ENCODE measurements around the gene PISD.
A peak's percentile ranks its signal among the peaks of the same experiment; 100 is the strongest.

The PISD gene

GRCh38 chr22:31652088-31652487 lies 9.9 kb downstream of the PISD start:
- H3K4me3 ChIP-seq (ENCODE audit: low read depth, low read length), result no peak overlapping the region
- H3K4me1 ChIP-seq (ENCODE audit: control insufficient read depth, insufficient read depth, low read length), result peaks cover 11% of the 10 kb centered on the region
- H3K27ac ChIP-seq (ENCODE audit: low read depth, low read length), result no peak overlapping the region

GRCh38 chr22:31651664-31652063 lies 10.4 kb downstream of the PISD start:
- Histone ChIP-seq H3K9ac (ENCODE audit: low read length) (no peak overlapping the region), H3K4me1 (ENCODE audit: control insufficient read depth, insufficient read depth, low read length) (peaks cover 16% of the 10 kb centered on the region), H3K9me3 (ENCODE audit: control insufficient read depth, insufficient read depth, low read depth, low read length) (no peaks in the 10 kb centered on the region), H3K27me3 (ENCODE audit: control insufficient read depth, insufficient read depth, low read length) (no peaks in the 10 kb centered on the region), H3K27ac (ENCODE audit: low read depth, low read length) (no peak overlapping the region), H3K36me3 (ENCODE audit: control insufficient read depth, insufficient read depth, low read length) (peaks cover 26% of the 10 kb centered on the region), H3K4me3 (ENCODE audit: low read depth, low read length) (no peak overlapping the region)

More at GRCh38 chr22:31652088-31652487, 9.9 kb downstream of the PISD start:
- no peaks in the 10 kb centered on the region for H3K27me3 ChIP-seq (ENCODE audit: control insufficient read depth, insufficient read depth, low read length)
- H3K36me3 ChIP-seq (ENCODE audit: control insufficient read depth, insufficient read depth, low read length), result peaks cover 22% of the 10 kb centered on the region
- no peaks in the 10 kb centered on the region for H3K9me3 ChIP-seq (ENCODE audit: control insufficient read depth, insufficient read depth, low read depth, low read length)
- no peak overlapping the region for H3K9ac ChIP-seq (ENCODE audit: low read length)

- H3K4me3 ChIP-seq (ENCODE audit: low read depth, low read length), result no peak overlapping the region
- peaks cover 18% of the 10 kb centered on the region for H3K4me1 ChIP-seq (ENCODE audit: control insufficient read depth, insufficient read depth, low read length)
- no peaks in the 10 kb centered on the region for H3K27me3 ChIP-seq (ENCODE audit: control insufficient read depth, insufficient read depth, low read length)
- H3K27ac ChIP-seq (ENCODE audit: low read depth, low read length), result no peak overlapping the region
- no peaks in the 10 kb centered on the region for H3K9me3 ChIP-seq (ENCODE audit: control insufficient read depth, insufficient read depth, low read depth, low read length)
- H3K36me3 ChIP-seq (ENCODE audit: control insufficient read depth, insufficient read depth, low read length), result peaks cover 29% of the 10 kb centered on the region
- H3K9ac ChIP-seq (ENCODE audit: low read length), result no peak overlapping the region
Observed at GRCh38 chr22:31650391-31650790, 11.6 kb downstream of the PISD start.

GRCh38 chr22:31647523-31648320 lies 14.3 kb downstream of the PISD start:
- Histone ChIP-seq H3K27me3 (ENCODE audit: control insufficient read depth, insufficient read depth, low read length) (no peaks in the 10 kb centered on the region), H3K36me3 (ENCODE audit: control insufficient read depth, insufficient read depth, low read length) (peaks cover 40% of the 10 kb centered on the region), H3K27ac (ENCODE audit: low read depth, low read length) (peak overlapping the region; percentile 77), H3K9ac (ENCODE audit: low read length) (peak overlapping the region; percentile 68), H3K4me1 (ENCODE audit: control insufficient read depth, insufficient read depth, low read length) (peaks cover 18% of the 10 kb centered on the region), H3K4me3 (ENCODE audit: low read depth, low read length) (peak overlapping the region; percentile 4; the same call in 1 of the 2 replicates), H3K9me3 (ENCODE audit: control insufficient read depth, insufficient read depth, low read depth, low read length) (no peaks in the 10 kb centered on the region)

GRCh38 chr22:31647066-31647465 lies 14.9 kb downstream of the PISD start:
- Histone ChIP-seq H3K36me3 (ENCODE audit: control insufficient read depth, insufficient read depth, low read length) (peaks cover 40% of the 10 kb centered on the region), H3K27ac (ENCODE audit: low read depth, low read length) (peak overlapping the region; percentile 52)

GRCh38 chr22:31646186-31647019 lies 15.6 kb downstream of the PISD start:
- Histone ChIP-seq H3K4me1 (ENCODE audit: control insufficient read depth, insufficient read depth, low read length) (peaks cover 18% of the 10 kb centered on the region), H3K9ac (ENCODE audit: low read length) (peak overlapping the region; percentile 52), H3K4me3 (ENCODE audit: low read depth, low read length) (no peak overlapping the region), H3K27me3 (ENCODE audit: control insufficient read depth, insufficient read depth, low read length) (no peaks in the 10 kb centered on the region), H3K36me3 (ENCODE audit: control insufficient read depth, insufficient read depth, low read length) (peaks cover 40% of the 10 kb centered on the region), H3K9me3 (ENCODE audit: control insufficient read depth, insufficient read depth, low read depth, low read length) (no peaks in the 10 kb centered on the region), H3K27ac (ENCODE audit: low read depth, low read length) (peak overlapping the region; percentile 52; the same call in 1 of the 2 replicates)

More at GRCh38 chr22:31647066-31647465, 14.9 kb downstream of the PISD start:
- Histone ChIP-seq H3K4me1 (ENCODE audit: control insufficient read depth, insufficient read depth, low read length) (peaks cover 18% of the 10 kb centered on the region), H3K4me3 (ENCODE audit: low read depth, low read length) (no peak overlapping the region), H3K27me3 (ENCODE audit: control insufficient read depth, insufficient read depth, low read length) (no peaks in the 10 kb centered on the region), H3K9ac (ENCODE audit: low read length) (peak overlapping the region; percentile 52), H3K9me3 (ENCODE audit: control insufficient read depth, insufficient read depth, low read depth, low read length) (no peaks in the 10 kb centered on the region)

- Histone ChIP-seq H3K9ac (ENCODE audit: low read length) (no peak overlapping the region), H3K9me3 (ENCODE audit: control insufficient read depth, insufficient read depth, low read depth, low read length) (no peaks in the 10 kb centered on the region), H3K4me1 (ENCODE audit: control insufficient read depth, insufficient read depth, low read length) (no peaks in the 10 kb centered on the region; the same call in 1 of the 2 replicates), H3K27ac (ENCODE audit: low read depth, low read length) (no peak overlapping the region), H3K27me3 (ENCODE audit: control insufficient read depth, insufficient read depth, low read length) (no peaks in the 10 kb centered on the region), H3K36me3 (ENCODE audit: control insufficient read depth, insufficient read depth, low read length) (peaks cover 7% of the 10 kb centered on the region), H3K4me3 (ENCODE audit: low read depth, low read length) (no peak overlapping the region)
Observed at GRCh38 chr22:31639436-31640039, 22.5 kb downstream of the PISD start.

GRCh38 chr22:31637891-31638618 lies 24.0 kb downstream of the PISD start:
- Histone ChIP-seq H3K36me3 (ENCODE audit: control insufficient read depth, insufficient read depth, low read length) (peaks cover under 1% of the 10 kb centered on the region), H3K9me3 (ENCODE audit: control insufficient read depth, insufficient read depth, low read depth, low read length) (no peaks in the 10 kb centered on the region), H3K27ac (ENCODE audit: low read depth, low read length) (0 out of 2 replicates have a peak overlapping the region, but pooled peaks have one; percentile 37), H3K4me3 (ENCODE audit: low read depth, low read length) (no peak overlapping the region), H3K27me3 (ENCODE audit: control insufficient read depth, insufficient read depth, low read length) (no peaks in the 10 kb centered on the region), H3K4me1 (ENCODE audit: control insufficient read depth, insufficient read depth, low read length) (no peaks in the 10 kb centered on the region; the same call in 1 of the 2 replicates), H3K9ac (ENCODE audit: low read length) (no peak overlapping the region)

GRCh38 chr22:31637447-31637890 lies 24.5 kb downstream of the PISD start:
- no peaks in the 10 kb centered on the region for H3K27me3 ChIP-seq (ENCODE audit: control insufficient read depth, insufficient read depth, low read length)
- H3K9me3 ChIP-seq (ENCODE audit: control insufficient read depth, insufficient read depth, low read depth, low read length), result no peaks in the 10 kb centered on the region
- no peaks in the 10 kb centered on the region; the same call in 1 of the 2 replicates for H3K4me1 ChIP-seq (ENCODE audit: control insufficient read depth, insufficient read depth, low read length)
- H3K27ac ChIP-seq (ENCODE audit: low read depth, low read length), result 0 out of 2 replicates have a peak overlapping the region, but pooled peaks have one; percentile 37
- H3K36me3 ChIP-seq (ENCODE audit: control insufficient read depth, insufficient read depth, low read length), result no peaks in the 10 kb centered on the region
- no peak overlapping the region for H3K4me3 ChIP-seq (ENCODE audit: low read depth, low read length)
- no peak overlapping the region for H3K9ac ChIP-seq (ENCODE audit: low read length)

GRCh38 chr22:31635638-31636306 lies 26.2 kb downstream of the PISD start:
- Histone ChIP-seq H3K27ac (ENCODE audit: low read depth, low read length) (no peak overlapping the region), H3K27me3 (ENCODE audit: control insufficient read depth, insufficient read depth, low read length) (no peaks in the 10 kb centered on the region), H3K9me3 (ENCODE audit: control insufficient read depth, insufficient read depth, low read depth, low read length) (no peaks in the 10 kb centered on the region), H3K4me3 (ENCODE audit: low read depth, low read length) (no peak overlapping the region), H3K9ac (ENCODE audit: low read length) (no peak overlapping the region), H3K4me1 (ENCODE audit: control insufficient read depth, insufficient read depth, low read length) (peaks cover 9% of the 10 kb centered on the region), H3K36me3 (ENCODE audit: control insufficient read depth, insufficient read depth, low read length) (no peaks in the 10 kb centered on the region)
